ENCODE data around the gene HOXC4.
A peak's percentile ranks its signal among the peaks of the same experiment; 100 is the strongest.

The HOXC4 gene

DNA sequence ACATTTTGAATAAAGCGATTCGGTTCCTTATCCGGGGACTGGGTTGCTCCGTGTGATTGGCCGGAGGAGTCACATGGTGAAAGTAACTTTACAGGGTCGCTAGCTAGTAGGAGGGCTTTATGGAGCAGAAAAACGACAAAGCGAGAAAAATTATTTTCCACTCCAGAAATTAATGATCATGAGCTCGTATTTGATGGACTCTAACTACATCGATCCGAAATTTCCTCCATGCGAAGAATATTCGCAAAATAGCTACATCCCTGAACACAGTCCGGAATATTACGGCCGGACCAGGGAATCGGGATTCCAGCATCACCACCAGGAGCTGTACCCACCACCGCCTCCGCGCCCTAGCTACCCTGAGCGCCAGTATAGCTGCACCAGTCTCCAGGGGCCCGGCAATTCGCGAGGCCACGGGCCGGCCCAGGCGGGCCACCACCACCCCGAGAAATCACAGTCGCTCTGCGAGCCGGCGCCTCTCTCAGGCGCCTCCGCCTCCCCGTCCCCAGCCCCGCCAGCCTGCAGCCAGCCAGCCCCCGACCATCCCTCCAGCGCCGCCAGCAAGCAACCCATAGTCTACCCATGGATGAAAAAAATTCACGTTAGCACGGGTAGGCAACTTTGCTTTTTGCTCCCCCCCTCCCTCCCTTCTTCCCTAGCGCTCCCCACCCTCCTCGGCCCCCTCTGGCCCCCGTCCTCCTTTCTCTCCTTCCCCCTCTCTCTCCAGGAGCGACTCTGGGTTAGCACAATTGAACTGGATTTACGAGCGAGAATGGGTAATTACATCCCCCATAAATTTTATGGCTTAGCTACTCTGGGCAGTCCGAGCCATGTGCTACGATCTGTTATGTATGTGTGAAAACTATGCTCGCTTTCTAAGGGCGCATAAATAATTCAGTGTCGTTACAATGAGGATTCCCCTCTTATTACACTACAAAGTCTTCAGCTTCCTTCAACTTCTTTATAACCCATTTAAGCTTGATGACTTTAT lies at the start of gene HOXC4:
HOXC4 (plus strand) TSS at position 85 of the 991 bp plus-strand sequence; CDS start at position 173, 88 bp downstream.
- no peak for TF ChIP-seq ZFX (IDR thresholded peaks at IDR 0.05)
- TF ChIP-seq, protein P1, sequence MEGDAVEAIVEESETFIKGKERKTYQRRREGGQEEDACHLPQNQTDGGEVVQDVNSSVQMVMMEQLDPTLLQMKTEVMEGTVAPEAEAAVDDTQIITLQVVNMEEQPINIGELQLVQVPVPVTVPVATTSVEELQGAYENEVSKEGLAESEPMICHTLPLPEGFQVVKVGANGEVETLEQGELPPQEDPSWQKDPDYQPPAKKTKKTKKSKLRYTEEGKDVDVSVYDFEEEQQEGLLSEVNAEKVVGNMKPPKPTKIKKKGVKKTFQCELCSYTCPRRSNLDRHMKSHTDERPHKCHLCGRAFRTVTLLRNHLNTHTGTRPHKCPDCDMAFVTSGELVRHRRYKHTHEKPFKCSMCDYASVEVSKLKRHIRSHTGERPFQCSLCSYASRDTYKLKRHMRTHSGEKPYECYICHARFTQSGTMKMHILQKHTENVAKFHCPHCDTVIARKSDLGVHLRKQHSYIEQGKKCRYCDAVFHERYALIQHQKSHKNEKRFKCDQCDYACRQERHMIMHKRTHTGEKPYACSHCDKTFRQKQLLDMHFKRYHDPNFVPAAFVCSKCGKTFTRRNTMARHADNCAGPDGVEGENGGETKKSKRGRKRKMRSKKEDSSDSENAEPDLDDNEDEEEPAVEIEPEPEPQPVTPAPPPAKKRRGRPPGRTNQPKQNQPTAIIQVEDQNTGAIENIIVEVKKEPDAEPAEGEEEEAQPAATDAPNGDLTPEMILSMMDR (conservative IDR thresholded peaks at IDR 0.05): no peak
- H3K27ac ChIP-seq: no peak within 1 kb of the TSS

DNA sequence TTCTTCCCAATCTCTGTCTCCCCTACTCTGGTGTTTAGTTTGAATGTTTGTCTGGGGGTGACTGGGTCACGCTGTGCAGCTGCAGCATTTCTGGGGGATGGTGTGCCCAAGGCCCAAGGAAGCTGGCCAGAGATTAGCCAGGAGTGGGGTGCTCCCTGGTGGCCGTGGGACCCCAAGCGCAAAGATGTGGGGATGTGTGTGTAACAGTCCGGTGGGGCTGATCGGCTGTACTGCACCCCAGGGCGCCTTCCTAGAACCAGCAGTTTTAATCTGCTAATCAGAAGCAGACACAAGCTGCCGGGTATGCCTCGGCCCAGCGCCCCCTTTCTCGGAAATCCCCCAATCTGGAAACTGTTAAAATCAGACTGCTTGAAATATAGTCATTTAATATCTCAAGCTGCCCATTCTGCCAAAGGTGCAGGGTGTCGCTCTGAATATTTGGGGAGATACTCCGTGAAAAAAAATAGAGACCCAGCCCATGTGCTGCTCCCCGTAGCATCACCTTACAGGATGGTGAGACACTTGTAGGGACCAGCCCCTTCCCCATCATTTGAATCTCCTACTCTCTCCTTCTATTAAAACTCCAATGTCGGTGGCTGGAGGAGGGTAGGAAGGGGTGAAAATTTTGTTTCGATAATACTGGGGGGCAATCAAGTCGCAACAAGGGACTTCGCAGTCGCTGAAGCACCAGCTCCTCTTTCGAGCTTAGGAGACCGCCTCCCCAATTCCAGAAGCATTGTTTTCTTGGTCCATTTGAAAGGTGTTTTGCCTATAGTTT lies 49.4 kb upstream of the HOXC4 start:
- no peak for TF ChIP-seq ZFX (IDR thresholded peaks at IDR 0.05)
- TF ChIP-seq, protein P1 (conservative IDR thresholded peaks at IDR 0.05): no peak; the same call in 1 of the 2 replicates
- peak overlapping the region; percentile 46 for H3K27ac ChIP-seq

DNA sequence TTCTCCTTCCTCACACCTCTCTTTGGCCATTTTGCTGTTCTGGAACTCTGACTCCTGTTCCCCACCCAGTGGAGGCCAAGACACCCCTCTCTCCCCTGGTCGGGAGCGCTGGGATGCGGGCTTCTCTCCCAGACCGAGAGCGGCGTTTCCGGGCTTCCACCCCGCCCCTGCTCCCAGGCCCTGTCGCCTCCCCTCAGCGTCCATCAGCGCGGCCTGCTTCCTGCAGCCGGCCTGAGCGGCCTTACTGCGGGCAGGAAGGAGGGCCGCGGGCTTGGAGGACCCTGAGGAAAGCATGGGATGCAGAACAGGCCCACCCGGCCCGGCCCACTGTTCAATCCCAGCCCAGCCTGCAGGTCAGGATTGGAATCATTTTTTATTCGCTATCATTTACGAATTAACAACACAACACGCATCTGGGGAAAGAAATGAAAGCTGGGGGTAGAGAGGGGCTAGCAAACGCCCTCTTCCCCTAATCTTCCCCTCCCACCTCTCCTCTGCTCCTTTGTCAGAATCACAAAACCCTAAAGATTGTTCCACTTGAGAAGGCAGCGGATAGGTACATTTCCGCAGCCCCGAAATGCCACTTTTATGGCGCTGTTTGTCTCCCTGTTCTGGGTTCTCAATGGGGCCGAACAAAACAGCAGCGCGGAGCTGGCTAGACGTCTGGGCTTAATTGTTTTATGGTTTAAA lies 48.6 kb upstream of the HOXC4 start:
- H3K27ac ChIP-seq: no peak overlapping the region
- TF ChIP-seq ZFX (IDR thresholded peaks at IDR 0.05): no peak
- TF ChIP-seq, protein P1 (conservative IDR thresholded peaks at IDR 0.05): no peak

DNA sequence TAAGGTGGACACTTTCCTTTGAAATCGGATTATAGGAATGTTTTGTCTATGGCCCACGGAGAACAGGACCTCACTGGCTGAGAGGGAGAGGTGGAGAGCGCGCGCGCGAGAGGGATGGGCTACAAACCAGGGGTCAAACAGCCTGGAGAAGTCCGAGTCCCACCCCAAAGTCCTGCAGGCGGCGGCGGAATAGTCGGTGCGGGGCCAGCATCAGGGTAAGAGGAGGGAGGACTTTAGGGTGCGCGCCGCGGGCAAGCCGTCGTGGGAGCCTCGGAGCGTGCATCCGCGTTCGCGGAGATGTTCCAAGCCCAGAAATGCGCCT lies 48.1 kb upstream of the HOXC4 start:
- TF ChIP-seq, protein P1 (conservative IDR thresholded peaks at IDR 0.05): no peak
- TF ChIP-seq ZFX (IDR thresholded peaks at IDR 0.05): no peak

DNA sequence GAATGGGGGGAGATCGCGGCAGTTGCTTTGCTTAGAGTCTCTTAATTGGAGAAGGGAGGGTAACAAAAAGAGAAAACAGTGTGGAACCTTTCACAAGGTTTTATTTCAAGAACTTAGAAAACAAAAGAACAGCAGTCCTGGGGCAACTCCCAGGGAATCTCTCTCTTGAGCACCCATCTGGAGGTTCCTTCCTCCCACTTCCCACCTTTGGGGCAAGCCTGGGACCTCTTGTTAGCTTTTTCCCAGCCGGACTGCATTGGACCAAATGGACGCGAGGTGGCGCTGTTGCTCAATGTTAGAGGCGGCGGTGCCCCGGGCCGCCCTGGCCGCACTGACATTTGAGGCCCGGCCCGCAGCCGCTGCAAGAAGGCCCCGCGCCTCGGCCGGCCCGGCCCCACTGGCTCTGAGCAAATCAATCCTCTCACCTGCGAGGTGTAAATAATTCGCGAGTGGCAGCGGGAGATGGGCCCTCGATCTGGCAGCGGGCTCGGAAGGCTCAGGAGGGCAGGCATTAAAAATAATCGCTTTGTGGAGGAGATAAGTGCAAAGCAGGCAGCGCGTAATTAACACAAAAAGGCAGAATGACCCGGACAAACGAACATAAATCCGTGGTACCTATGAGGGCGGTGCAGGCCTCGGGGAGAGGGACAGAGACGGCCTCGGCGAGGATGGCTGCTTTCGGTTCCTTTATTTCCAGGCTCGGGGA lies 47.6 kb upstream of the HOXC4 start:
- TF ChIP-seq, protein P1 (conservative IDR thresholded peaks at IDR 0.05): peak; percentile 94
- TF ChIP-seq ZFX (IDR thresholded peaks at IDR 0.05): no peak; the same call in 1 of the 2 replicates
- no peak overlapping the region for H3K27ac ChIP-seq

More for the DNA sequence above, 48.1 kb upstream of the HOXC4 start:
- no peak overlapping the region for H3K27ac ChIP-seq

DNA sequence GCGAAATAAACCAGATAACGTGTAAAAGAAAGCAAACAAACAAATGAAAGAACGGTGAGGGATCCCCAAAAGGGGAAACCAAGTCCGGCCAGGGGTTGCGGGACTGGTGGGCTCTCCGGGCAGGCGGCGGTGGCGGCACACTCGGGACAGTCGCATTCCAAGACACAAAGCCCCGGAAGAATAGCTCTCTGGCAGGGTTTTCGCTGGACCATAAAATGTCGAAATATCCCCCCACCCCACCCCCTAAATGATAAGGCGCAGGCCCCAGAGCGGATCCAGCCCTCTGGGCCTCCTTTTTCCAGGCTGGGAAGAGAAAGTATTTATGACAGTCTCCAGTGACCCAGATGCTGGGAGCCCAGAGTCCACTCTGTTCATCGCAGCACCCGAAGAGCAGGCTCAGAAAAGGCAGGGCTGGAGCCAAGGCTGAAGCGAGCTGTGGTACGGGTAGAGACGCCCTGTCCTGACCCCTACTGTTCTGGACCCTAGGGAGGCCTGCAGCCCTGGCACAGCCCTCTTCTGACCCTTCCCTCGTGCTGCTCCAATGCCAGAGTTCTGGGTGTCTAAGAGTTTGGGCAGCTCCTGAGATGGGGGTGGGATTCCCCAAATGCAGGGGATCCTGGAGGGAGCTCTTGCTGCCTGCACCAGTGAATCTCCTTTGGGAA lies 46.9 kb upstream of the HOXC4 start:
- no peak overlapping the region for H3K27ac ChIP-seq
- TF ChIP-seq, protein P1 (conservative IDR thresholded peaks at IDR 0.05): no peak
- no peak for TF ChIP-seq ZFX (IDR thresholded peaks at IDR 0.05)
